GM12878 (cell line): ENCODE measurements around the gene MYLK4.

ENCODE experiments used
- NR2C1 ChIP-seq: fragments of 450-650 bp; IDR thresholded peaks from 2 replicates; pipeline ENCODE4 v1.6.1; 2017; ENCODE audit warnings: antibody characterized with exemption, mild to moderate bottlenecking, moderate library complexity
- POLR2A ChIP-seq: IDR thresholded peaks from 2 replicates; pipeline ENCODE4 v1.6.1; 2011; ENCODE audit warnings: low read depth, mild to moderate bottlenecking, low read length
- TCF12 ChIP-seq: IDR thresholded peaks from 2 replicates; pipeline ENCODE4 v1.6.1; 2011; ENCODE audit warnings: low read depth, mild to moderate bottlenecking, low read length
- TF ChIP-seq, protein P1 (sequence below), 3 experiments: IDR thresholded peaks in 2 of 3; conservative IDR thresholded peaks in 1 of 3; 2 replicates each; pipeline ENCODE4 v1.5.1; 2011; ENCODE audit warnings: low read depth in 3 of 3, low read length in 3 of 3, mild to moderate bottlenecking in 3 of 3, control low read depth in 2 of 3, moderate library complexity in 2 of 3, inconsistent platforms in 1 of 3, mixed read lengths in 1 of 3; ENCODE audit not compliant: control insufficient read depth in 2 of 3, insufficient read depth in 1 of 3; ENCODE audit errors: extremely low read depth in 1 of 3
- TF ChIP-seq, protein P2 (sequence below): fragments of 450-650 bp; IDR thresholded peaks from 2 replicates; pipeline ENCODE4 v1.6.1; 2017; ENCODE audit warnings: mild to moderate bottlenecking
- TF ChIP-seq, protein P3 (sequence below): IDR thresholded peaks from 2 replicates; pipeline ENCODE4 v1.6.1; 2012; ENCODE audit warnings: low read depth, low read length, improper control_type of control experiment

DNA sequence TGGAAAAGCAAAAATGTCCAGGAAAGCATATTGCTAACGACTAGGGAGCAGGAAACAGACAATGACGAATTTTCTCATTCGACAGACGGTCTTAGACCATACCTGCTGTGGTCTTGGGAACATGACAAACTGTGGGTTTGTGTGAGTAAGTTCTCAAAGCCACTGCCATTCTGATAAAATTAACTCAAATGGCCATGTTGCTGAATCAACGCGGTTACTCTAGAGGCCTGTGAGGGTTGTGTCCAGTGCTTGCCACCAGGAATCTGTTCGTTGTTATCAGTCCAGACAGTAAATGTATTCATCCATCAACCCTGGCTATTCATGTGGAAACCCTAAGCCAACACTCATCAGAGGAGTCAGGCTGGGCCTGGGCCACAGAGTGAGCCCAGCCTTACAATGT is 124.3 kb downstream of the MYLK4 start:
- TF ChIP-seq, protein P1, sequence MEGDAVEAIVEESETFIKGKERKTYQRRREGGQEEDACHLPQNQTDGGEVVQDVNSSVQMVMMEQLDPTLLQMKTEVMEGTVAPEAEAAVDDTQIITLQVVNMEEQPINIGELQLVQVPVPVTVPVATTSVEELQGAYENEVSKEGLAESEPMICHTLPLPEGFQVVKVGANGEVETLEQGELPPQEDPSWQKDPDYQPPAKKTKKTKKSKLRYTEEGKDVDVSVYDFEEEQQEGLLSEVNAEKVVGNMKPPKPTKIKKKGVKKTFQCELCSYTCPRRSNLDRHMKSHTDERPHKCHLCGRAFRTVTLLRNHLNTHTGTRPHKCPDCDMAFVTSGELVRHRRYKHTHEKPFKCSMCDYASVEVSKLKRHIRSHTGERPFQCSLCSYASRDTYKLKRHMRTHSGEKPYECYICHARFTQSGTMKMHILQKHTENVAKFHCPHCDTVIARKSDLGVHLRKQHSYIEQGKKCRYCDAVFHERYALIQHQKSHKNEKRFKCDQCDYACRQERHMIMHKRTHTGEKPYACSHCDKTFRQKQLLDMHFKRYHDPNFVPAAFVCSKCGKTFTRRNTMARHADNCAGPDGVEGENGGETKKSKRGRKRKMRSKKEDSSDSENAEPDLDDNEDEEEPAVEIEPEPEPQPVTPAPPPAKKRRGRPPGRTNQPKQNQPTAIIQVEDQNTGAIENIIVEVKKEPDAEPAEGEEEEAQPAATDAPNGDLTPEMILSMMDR (IDR thresholded peaks at IDR 0.05 in 2 of 3, conservative IDR thresholded peaks at IDR 0.05 in 1 of 3; ENCODE audit: control insufficient read depth in 2 of 3, extremely low read depth in 1 of 3, insufficient read depth in 1 of 3, low read depth in 3 of 3, low read length in 3 of 3), result no peak
- no peak for TF ChIP-seq TCF12
- no peak for TF ChIP-seq POLR2A
- TF ChIP-seq, protein P2, sequence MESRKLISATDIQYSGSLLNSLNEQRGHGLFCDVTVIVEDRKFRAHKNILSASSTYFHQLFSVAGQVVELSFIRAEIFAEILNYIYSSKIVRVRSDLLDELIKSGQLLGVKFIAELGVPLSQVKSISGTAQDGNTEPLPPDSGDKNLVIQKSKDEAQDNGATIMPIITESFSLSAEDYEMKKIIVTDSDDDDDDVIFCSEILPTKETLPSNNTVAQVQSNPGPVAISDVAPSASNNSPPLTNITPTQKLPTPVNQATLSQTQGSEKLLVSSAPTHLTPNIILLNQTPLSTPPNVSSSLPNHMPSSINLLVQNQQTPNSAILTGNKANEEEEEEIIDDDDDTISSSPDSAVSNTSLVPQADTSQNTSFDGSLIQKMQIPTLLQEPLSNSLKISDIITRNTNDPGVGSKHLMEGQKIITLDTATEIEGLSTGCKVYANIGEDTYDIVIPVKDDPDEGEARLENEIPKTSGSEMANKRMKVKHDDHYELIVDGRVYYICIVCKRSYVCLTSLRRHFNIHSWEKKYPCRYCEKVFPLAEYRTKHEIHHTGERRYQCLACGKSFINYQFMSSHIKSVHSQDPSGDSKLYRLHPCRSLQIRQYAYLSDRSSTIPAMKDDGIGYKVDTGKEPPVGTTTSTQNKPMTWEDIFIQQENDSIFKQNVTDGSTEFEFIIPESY, result no peak
- TF ChIP-seq NR2C1, result no peak
- TF ChIP-seq, protein P3, sequence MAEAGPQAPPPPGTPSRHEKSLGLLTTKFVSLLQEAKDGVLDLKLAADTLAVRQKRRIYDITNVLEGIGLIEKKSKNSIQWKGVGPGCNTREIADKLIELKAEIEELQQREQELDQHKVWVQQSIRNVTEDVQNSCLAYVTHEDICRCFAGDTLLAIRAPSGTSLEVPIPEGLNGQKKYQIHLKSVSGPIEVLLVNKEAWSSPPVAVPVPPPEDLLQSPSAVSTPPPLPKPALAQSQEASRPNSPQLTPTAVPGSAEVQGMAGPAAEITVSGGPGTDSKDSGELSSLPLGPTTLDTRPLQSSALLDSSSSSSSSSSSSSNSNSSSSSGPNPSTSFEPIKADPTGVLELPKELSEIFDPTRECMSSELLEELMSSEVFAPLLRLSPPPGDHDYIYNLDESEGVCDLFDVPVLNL, result no peak
